Prostate gland (tissue), 2 donors: ENCODE data around the gene KIT. TPM values are rescaled to one million over a fixed set of nuclear protein-coding genes. Genes with fewer than 3 reads are reported as not detected.

ENCODE experiments used
- DNase-seq: peaks from one replicate; pipeline ENCODE4 v3.0.0-alpha.2; 2019; ENCODE audit warnings: low spot score
- H3K27ac ChIP-seq, 2 donors: fragments of 200-600 bp; sonication (generic); 2 replicates each; pipeline ENCODE4 v1.5.1; 2017 to 2019
- H3K27me3 ChIP-seq: fragments of 200-600 bp; sonication (generic); replicated peaks from 2 replicates; pipeline ENCODE4 v1.5.1; 2019; ENCODE audit not compliant: insufficient read depth
- H3K36me3 ChIP-seq, 2 donors: fragments of 200-600 bp; sonication (generic); 1 replicate in 1 of 2; 2 replicates in 1 of 2; pipeline versions ENCODE4 v1.5.1 to v1.8.1; 2017 to 2019
- H3K4me1 ChIP-seq: fragments of 200-600 bp; sonication (generic); replicated peaks from 2 replicates; pipeline ENCODE4 v1.5.1; 2019
- H3K4me3 ChIP-seq, 2 donors: fragments of 200-600 bp; sonication (generic); 2 replicates each; pipeline ENCODE4 v1.5.1; 2017 to 2019
- H3K9me3 ChIP-seq: fragments of 200-600 bp; sonication (generic); 2 replicates; pipeline ENCODE4 v1.5.1; 2017
- POLR2A ChIP-seq: fragments of 450-650 bp; IDR thresholded peaks from one replicate; pipeline ENCODE4 v1.6.1; 2016; ENCODE audit warnings: antibody characterized with exemption, mild to moderate bottlenecking
- POLR2AphosphoS5 ChIP-seq: sonication (generic); formaldehyde crosslinking; IDR thresholded peaks from one replicate; pipeline ENCODE4 v1.6.1; 2017; ENCODE audit warnings: antibody characterized with exemption
- WGBS: methylation state at CpG from one replicate; pipeline ENCODE4 v1.1.5; 2018; 5-methylcytosine and 5-hydroxymethylcytosine counted together
- intact Hi-C: fragments of 100-400 bp; cut with DNase I; formaldehyde crosslinking; loops from one replicate; pipeline ENCODE4 v1.14.2; 2022
- total RNA-seq, 2 donors: library from RNA; depleted of rRNA; stranded (reverse); fragments of >200 nt; gene quantifications; one replicate each; pipeline ENCODE4 v1.1.0, GENCODE V29; 2016
- TF ChIP-seq, protein P1 (sequence below), 4 experiments: fragments of 200-600 bp in 2 of 4; fragments of 450-650 bp in 2 of 4; sonication (generic) in 2 of 4; IDR thresholded peaks; 1 replicate in 3 of 4; 2 replicates in 1 of 4; pipeline ENCODE4 v1.5.1; 2016 to 2019; ENCODE audit warnings: antibody characterized with exemption in 4 of 4, mild to moderate bottlenecking in 2 of 4, moderate library complexity in 2 of 4

The KIT gene
- total RNA-seq, 2 donors from 2014 or later = 4.2 to 8.7 TPM

- TF ChIP-seq POLR2AphosphoS5 (no peak), POLR2A (no peak)
- TF ChIP-seq, protein P1, sequence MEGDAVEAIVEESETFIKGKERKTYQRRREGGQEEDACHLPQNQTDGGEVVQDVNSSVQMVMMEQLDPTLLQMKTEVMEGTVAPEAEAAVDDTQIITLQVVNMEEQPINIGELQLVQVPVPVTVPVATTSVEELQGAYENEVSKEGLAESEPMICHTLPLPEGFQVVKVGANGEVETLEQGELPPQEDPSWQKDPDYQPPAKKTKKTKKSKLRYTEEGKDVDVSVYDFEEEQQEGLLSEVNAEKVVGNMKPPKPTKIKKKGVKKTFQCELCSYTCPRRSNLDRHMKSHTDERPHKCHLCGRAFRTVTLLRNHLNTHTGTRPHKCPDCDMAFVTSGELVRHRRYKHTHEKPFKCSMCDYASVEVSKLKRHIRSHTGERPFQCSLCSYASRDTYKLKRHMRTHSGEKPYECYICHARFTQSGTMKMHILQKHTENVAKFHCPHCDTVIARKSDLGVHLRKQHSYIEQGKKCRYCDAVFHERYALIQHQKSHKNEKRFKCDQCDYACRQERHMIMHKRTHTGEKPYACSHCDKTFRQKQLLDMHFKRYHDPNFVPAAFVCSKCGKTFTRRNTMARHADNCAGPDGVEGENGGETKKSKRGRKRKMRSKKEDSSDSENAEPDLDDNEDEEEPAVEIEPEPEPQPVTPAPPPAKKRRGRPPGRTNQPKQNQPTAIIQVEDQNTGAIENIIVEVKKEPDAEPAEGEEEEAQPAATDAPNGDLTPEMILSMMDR (IDR thresholded peaks at IDR 0.05) = no peak
- Histone ChIP-seq H3K9me3 (no peaks in the 10 kb centered on the region), H3K4me3 (no peak overlapping the region), H3K27ac (no peak overlapping the region), H3K36me3 (no peaks in the 10 kb centered on the region), H3K27me3 (no peaks in the 10 kb centered on the region), H3K4me1 (no peaks in the 10 kb centered on the region)
- 93% methylated on average over 3 of the region's 3 CpGs for WGBS
- no peak for DNase-seq
- intact Hi-C loops = no loop called here
Observed at GRCh38 chr4:54723820-54724219, 66.1 kb downstream of the KIT start.

GRCh38 chr4:54726907-54727306 is 69.2 kb downstream of the KIT start:
- 86% methylated on average over 2 of the region's 2 CpGs for WGBS
- intact Hi-C loops = no loop called here
- TF ChIP-seq, protein P1 (IDR thresholded peaks at IDR 0.05) = no peak
- TF ChIP-seq POLR2AphosphoS5 = no peak
- no peak for TF ChIP-seq POLR2A

DNA sequence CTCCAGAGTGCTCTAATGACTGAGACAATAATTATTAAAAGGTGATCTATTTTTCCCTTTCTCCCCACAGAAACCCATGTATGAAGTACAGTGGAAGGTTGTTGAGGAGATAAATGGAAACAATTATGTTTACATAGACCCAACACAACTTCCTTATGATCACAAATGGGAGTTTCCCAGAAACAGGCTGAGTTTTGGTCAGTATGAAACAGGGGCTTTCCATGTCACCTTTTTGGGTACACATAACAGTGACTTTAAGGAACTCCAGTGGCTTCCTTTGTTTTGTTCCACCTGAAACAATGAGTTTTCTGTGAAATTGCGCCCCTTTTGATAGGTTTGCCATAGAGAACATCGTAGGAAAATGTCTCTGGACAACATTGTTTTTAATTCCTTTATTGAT is 69.6 kb downstream of the KIT start:
- H3K4me3 ChIP-seq = no peak overlapping the region
- no peak for DNase-seq
- TF ChIP-seq, protein P1 (IDR thresholded peaks at IDR 0.05) = no peak
- TF ChIP-seq POLR2A = no peak
- TF ChIP-seq POLR2AphosphoS5 = no peak
- H3K27ac ChIP-seq = no peak overlapping the region
- 67% methylated on average over 2 of the region's 2 CpGs for WGBS
- no peaks in the 10 kb centered on the region for H3K9me3 ChIP-seq
- H3K36me3 ChIP-seq = no peaks in the 10 kb centered on the region
- intact Hi-C loops = no loop called here
- no peaks in the 10 kb centered on the region for H3K27me3 ChIP-seq
- H3K4me1 ChIP-seq = no peaks in the 10 kb centered on the region

More at GRCh38 chr4:54726907-54727306, 69.2 kb downstream of the KIT start:
- DNase-seq = no peak
- no peak overlapping the region for H3K4me3 ChIP-seq
- no peaks in the 10 kb centered on the region for H3K4me1 ChIP-seq
- H3K27me3 ChIP-seq = no peaks in the 10 kb centered on the region
- H3K27ac ChIP-seq = no peak overlapping the region
- H3K36me3 ChIP-seq = no peaks in the 10 kb centered on the region
- H3K9me3 ChIP-seq = no peaks in the 10 kb centered on the region

GRCh38 chr4:54728368-54728767 is 70.6 kb downstream of the KIT start:
- Histone ChIP-seq H3K27ac (no peak overlapping the region), H3K4me1 (no peaks in the 10 kb centered on the region), H3K27me3 (no peaks in the 10 kb centered on the region), H3K36me3 (no peaks in the 10 kb centered on the region), H3K4me3 (no peak overlapping the region), H3K9me3 (no peaks in the 10 kb centered on the region)
- 78% methylated on average over 3 of the region's 3 CpGs for WGBS
- DNase-seq = no peak
- TF ChIP-seq POLR2AphosphoS5 = no peak
- intact Hi-C loops = no loop called here

DNA sequence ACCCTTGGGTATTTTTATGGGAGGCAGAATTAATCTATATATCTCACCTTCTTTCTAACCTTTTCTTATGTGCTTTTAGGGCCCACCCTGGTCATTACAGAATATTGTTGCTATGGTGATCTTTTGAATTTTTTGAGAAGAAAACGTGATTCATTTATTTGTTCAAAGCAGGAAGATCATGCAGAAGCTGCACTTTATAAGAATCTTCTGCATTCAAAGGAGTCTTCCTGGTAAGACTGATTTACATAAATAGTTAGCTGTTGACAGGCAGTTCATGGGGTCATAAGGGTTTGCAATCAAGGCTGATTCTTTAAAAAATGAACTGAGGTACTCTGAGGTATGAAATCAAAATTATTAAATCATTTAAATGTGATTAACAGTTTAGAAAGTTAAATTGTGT is 71.5 kb downstream of the KIT start:
- Histone ChIP-seq H3K4me1 (no peaks in the 10 kb centered on the region), H3K27ac (no peak overlapping the region), H3K36me3 (no peaks in the 10 kb centered on the region), H3K4me3 (no peak overlapping the region), H3K27me3 (no peaks in the 10 kb centered on the region), H3K9me3 (no peaks in the 10 kb centered on the region)
- 53% methylated on average over 1 of the region's 1 CpG for WGBS
- intact Hi-C loops = no loop called here
- no peak for DNase-seq
- TF ChIP-seq, protein P1 (IDR thresholded peaks at IDR 0.05) = no peak
- TF ChIP-seq POLR2A (no peak), POLR2AphosphoS5 (no peak)
